Activated CD8-positive, alpha-beta memory T cell treated with anti-CD3 and anti-CD28 coated beads, Interleukin-2, amount 50 U/mL, for 1 hour (primary cell): ENCODE results near the gene TRABD2B.

Experiments
- DNase-seq: peaks from one replicate; pipeline ENCODE4 v3.0.0-alpha.2; 2020; ENCODE audit errors: extremely low read depth

The TRABD2B gene

GRCh38 chr1:47911892-47912291 lies 85.3 kb downstream of the TRABD2B start:
- no peak for DNase-seq

DNA sequence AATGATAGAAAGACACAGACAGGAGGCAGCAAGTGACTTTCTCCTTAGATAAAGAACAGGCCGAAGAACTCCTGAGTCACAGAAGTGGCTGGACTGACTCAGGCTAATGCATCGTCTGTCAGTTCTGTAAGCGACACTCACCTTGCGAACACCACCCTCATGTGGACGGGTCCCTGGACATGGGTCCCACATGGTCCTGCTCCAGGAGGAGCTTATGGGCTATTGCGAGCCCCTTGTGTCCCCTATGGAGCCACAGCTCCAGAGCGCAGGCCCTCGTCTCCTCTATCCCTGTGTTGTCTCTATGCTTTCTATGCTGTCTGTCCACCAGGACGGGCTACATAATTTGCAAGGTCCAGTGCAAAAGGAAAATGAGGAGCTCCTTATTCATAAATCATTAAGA lies 85.8 kb downstream of the TRABD2B start:
- DNase-seq, result no peak

DNA sequence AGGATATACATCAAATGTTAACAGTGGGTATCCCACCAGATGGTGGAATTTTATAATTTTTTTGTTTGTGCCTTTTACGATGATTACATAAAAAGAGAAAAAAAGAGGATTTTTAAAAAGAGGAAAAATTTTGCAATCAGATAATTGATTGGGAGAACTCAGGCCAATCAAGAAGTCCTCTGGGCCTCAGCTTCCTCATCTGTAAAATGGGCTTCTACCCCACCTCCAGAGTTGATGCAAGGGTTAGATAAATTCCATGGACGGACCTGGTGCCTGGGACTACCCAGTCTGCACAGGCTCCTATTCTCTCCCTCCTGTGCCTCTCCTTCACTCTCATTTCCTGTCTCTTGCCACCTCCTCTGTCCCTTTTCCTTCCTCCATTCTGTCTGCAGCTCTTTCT lies 88.9 kb downstream of the TRABD2B start:
- no peak for DNase-seq

GRCh38 chr1:47907177-47907528 lies 90.0 kb downstream of the TRABD2B start:
- no peak for DNase-seq

- no peak for DNase-seq
Observed at GRCh38 chr1:47906527-47907176, 90.5 kb downstream of the TRABD2B start.

DNA sequence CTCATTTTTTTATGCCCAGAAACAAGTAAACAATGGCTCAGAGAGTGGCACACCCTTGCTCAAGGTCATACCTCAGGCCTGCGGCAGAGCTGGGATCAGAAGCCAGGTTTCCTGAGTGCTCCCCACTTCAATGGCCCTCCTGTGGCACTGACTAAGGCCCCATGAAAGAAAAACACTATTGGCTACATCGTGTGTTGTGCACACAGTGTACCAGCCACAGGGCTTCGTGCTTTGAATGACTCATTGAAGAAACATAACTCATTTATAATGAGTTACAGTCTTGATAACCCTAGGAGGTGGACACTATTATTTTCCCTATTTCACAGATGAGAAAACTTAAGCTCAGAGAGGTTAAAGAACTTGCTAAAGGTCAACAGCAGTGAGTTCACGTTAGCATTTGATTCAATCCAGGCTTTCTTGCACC lies 91.2 kb downstream of the TRABD2B start:
- no peak for DNase-seq

DNA sequence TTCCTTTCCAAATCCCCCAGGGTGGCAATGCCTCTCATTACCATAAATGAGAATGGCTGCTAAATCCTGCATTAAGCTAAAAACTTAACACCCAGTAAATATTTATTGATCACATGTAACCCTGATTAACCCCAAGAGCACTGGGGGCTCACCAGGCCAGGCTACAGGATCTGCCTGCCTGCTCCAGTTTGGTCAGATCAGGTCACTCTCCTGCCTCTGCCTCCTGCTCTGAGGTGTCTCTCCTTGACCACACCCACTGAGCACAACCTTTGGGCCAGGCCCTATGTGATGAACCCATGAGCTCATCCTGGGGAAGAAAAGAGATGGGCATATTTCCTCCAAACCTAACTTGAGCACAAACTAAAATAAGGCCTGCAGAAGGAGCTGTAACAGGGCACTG lies 93.5 kb downstream of the TRABD2B start:
- no peak for DNase-seq

- no peak for DNase-seq
Observed at GRCh38 chr1:47901001-47901575, 96.1 kb downstream of the TRABD2B start.

GRCh38 chr1:47898133-47898845 lies 98.9 kb downstream of the TRABD2B start:
- DNase-seq, result no peak

DNA sequence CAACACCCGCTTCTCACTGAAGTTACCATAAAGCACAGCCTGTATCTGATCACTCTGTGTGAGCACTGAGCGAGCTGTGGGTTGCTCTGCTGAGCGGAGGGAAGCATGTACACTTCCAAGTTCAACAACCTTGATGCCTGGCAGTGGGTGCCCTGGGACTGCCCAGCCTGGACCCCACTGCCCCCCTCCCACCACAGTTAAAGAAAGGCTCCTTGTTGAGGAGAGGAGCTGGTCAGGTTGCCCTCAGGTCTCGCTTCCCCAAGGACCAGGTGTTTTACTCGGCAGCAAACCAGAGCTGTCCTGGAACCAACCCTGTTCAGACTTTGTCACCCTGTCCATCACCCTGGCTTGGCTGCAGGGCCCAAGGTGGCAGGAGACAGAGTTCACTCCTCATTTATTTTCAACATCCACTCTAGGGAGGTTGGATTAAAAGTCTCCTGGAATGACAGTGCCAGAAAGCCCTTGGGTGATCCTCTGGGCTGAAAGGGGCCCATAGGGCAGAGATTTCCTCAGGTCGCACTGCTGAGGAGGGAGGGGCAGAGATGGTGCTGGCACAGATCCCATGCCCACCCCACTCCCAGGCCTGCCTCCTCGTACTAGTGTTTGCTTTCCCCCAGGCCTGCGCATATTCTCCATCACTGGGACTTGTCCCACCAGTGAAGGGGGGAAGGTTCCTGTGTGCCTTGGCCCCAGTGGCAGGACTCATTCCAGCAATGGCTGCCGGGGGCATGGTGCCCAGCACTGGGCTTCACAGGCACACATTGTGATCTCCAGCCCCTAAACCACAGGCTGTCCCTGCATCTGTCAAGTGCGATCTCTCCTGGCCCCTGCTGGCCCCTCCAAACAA lies 101.7 kb downstream of the TRABD2B start:
- no peak for DNase-seq

- no peak for DNase-seq
Observed at GRCh38 chr1:47894410-47895278, 102.5 kb downstream of the TRABD2B start.

GRCh38 chr1:47893412-47893811 lies 103.8 kb downstream of the TRABD2B start:
- no peak for DNase-seq

DNA sequence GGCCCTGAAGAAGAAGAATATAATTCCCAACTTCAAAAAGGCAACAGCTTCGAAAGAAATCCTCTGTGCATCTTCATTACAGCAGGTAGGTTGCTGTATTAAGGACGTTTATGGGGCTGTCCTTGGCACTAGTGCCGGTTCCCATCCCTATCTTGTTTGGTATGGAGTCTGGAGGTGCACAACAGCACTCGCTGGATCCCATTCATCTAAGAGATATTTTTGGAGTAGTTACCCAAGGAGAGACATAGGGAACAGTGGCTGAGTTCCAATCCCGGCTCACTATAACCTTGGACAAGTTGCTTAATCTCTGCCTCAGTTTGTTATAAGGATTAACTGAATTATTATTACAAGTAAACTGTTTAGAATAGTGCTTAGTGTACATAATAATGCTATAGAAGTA lies 106.4 kb downstream of the TRABD2B start:
- DNase-seq, result no peak

DNA sequence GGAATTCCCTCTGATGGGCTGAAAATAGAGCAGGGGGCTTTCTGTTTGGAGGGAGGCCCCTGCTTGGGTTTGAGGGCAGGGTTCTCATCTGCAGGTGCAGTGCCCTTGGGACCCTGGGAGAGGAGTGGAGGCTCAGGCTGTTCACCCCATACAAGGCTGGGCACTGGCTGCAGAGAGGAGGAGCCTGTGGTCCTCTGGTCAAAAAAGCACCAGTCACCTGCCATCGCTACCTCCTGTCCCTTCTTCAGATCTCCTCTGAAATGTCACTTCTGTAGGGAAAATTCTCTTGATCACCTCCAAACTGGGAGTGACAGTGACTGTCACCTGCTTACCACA lies 108.9 kb downstream of the TRABD2B start:
- DNase-seq, result no peak

GRCh38 chr1:47887475-47888293 lies 109.5 kb downstream of the TRABD2B start:
- DNase-seq, result no peak

DNA sequence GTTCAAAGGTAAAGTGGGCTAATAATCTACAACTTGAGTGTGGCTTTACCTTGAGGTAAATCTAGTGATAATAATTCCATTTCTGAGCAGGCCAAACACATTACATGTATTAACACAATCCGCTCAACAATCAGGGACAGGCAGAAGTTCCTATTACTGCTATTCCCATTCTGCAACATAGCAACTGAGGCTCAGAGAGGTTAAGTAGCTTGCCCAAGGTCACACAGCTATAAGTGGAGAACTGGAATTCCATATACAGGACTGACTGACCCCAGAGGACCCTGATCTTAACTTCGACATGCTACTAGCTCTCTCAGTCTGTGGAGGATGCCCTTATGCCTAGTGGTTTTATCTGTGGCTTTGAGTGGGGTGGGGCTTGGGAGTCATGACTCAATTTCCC lies 110.1 kb downstream of the TRABD2B start:
- no peak for DNase-seq

GRCh38 chr1:47886141-47886540 lies 111.0 kb downstream of the TRABD2B start:
- DNase-seq, result no peak

GRCh38 chr1:47885062-47885830 lies 111.9 kb downstream of the TRABD2B start:
- DNase-seq, result no peak

DNA sequence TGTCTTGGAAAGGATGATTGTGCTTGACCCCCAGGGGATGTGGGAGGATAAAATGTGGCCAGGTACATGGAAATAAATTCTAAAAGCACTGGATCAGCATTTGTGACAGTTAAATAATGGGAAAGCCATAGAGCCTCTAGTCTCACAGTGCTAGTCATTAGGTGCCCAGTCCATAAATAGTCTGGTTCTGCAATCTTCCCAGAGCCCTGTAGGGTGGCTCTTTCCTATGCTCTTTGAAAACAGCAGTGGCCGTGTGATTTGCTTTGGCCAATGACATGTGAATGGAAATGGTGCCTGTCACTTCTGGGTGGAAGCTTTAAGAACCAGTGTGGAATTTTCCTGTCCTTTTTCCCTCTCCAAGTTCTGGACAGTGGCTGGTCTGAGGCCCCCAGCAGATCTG lies 113.2 kb downstream of the TRABD2B start:
- no peak for DNase-seq
